CD4-positive, alpha-beta T cell (primary cell): Measurements from ENCODE around the gene THADA. TPM values are rescaled to one million over a fixed set of nuclear protein-coding genes. Genes with fewer than 3 reads are reported as not detected.

Experiments used
- ATAC-seq: fragments of 200-7000 bp; cut with Tn5 transposase; one replicate; pipeline ENCODE4 v1.10.0; 2022; ENCODE audit warnings: mild to moderate bottlenecking; ENCODE audit not compliant: poor library complexity
- CTCF ChIA-PET: fragments of 350-600 bp; sonication (Branson Sonifier 250); formaldehyde crosslinking; loops from one replicate; lab custom pipeline; 2021; ENCODE audit warnings: antibody characterized with exemption, inconsistent platforms; lab: Charles Lee
- POLR2A ChIA-PET: fragments of 350-600 bp; sonication (Branson Sonifier 250); formaldehyde crosslinking; loops from one replicate; lab custom pipeline; 2021; ENCODE audit warnings: antibody characterized with exemption, inconsistent platforms; lab: Charles Lee
- DNase-seq, 14 experiments: peaks; one replicate each; pipeline ENCODE4 v3.0.0-alpha.2; 2013 to 2020; ENCODE audit warnings: mixed read lengths in 2 of 14
- H3K27ac ChIP-seq, 2 donors: one replicate each; pipeline versions ENCODE4 v1.5.1 to v1.7.0; 2013; ENCODE audit warnings: low read length in 2 of 2, low read depth in 1 of 2, mild to moderate bottlenecking in 1 of 2
- H3K27me3 ChIP-seq, 2 experiments: 1 replicate in 1 of 2; 2 replicates in 1 of 2; pipeline versions ENCODE4 v1.6.1 to v1.7.0; 2013; ENCODE audit warnings: low read length in 2 of 2, control low read depth in 1 of 2, mild to moderate bottlenecking in 1 of 2, moderate library complexity in 1 of 2; ENCODE audit not compliant: insufficient read depth in 2 of 2, control insufficient read depth in 1 of 2
- H3K36me3 ChIP-seq: one replicate; pipeline ENCODE4 v1.6.1; 2013; ENCODE audit warnings: low read length, control low read depth; ENCODE audit not compliant: insufficient read depth
- H3K4me1 ChIP-seq: one replicate; pipeline ENCODE4 v1.6.1; 2013; ENCODE audit warnings: low read length, control low read depth; ENCODE audit not compliant: insufficient read depth
- H3K4me3 ChIP-seq: one replicate; pipeline ENCODE4 v1.5.1; 2013; ENCODE audit warnings: mild to moderate bottlenecking, low read length, moderate library complexity
- H3K9me3 ChIP-seq, 2 experiments: 1 replicate in 1 of 2; 2 replicates in 1 of 2; pipeline versions ENCODE4 v1.6.1 to v1.7.0; 2013; ENCODE audit warnings: low read length in 2 of 2, mild to moderate bottlenecking in 2 of 2, control low read depth in 1 of 2, moderate library complexity in 1 of 2; ENCODE audit not compliant: control insufficient read depth in 1 of 2, insufficient read depth in 1 of 2
- H3K27ac Mint-ChIP-seq: one replicate; pipeline ENCODE4 v1.8.0; 2020; ENCODE audit warnings: mixed read lengths
- H3K27me3 Mint-ChIP-seq: one replicate; pipeline ENCODE4 v1.8.0; 2021; ENCODE audit warnings: mixed read lengths
- H3K36me3 Mint-ChIP-seq: one replicate; pipeline ENCODE4 v1.8.0; 2021; ENCODE audit warnings: low read depth, mixed read lengths
- H3K4me1 Mint-ChIP-seq: one replicate; pipeline ENCODE4 v1.8.0; 2021; ENCODE audit warnings: low read depth, mixed read lengths
- H3K4me3 Mint-ChIP-seq: one replicate; pipeline ENCODE4 v1.8.0; 2020; ENCODE audit warnings: mild to moderate bottlenecking, mixed read lengths
- H3K9me3 Mint-ChIP-seq: one replicate; pipeline ENCODE4 v1.8.0; 2020; ENCODE audit warnings: mixed read lengths
- intact Hi-C, 2 experiments: fragments of 100-400 bp; cut with DNase I in 1 of 2; cut with micrococcal nuclease in 1 of 2; formaldehyde crosslinking; loops; one replicate each; pipeline versions ENCODE4 v1.15.1 to v1.9.0; 2023 to 2025; cut with DNase I, micrococcal nuclease
- total RNA-seq, 174 experiments: library from RNA in 2 of 174; stranded (reverse) in 2 of 174; gene quantifications; one replicate each; pipeline ENCODE4 v1.2.3 and lab custom pipeline; 2021 to 2026
- TF ChIP-seq, protein P1 (sequence below): fragments of 200-600 bp; IDR thresholded peaks from one replicate; pipeline ENCODE4 v1.8.0; 2022; ENCODE audit warnings: antibody characterized with exemption, mild to moderate bottlenecking

THADA gene
- total RNA-seq, 2 experiments from 2014 or later: 29.3 to 32.9 TPM

DNA sequence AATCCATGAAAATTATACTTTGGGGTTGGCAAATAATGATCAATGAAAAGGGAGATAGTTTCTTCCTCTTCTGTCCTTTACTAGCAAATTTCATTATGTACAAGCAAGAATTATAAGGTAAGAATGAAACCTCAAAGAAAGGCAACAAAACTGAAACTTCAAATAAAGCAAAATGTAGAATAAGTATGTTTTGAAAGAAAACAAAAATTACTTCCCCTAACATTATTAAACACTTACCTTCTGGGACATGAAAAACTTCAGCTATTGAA lies 29.4 kb downstream of the THADA start:
- Mint-ChIP-seq H3K4me3 (no peak overlapping the region), H3K9me3 (no peaks in the 10 kb centered on the region), H3K4me1 (peaks cover 30% of the 10 kb centered on the region), H3K27ac (no peak overlapping the region), H3K36me3 (peaks cover 82% of the 10 kb centered on the region), H3K27me3 (no peaks in the 10 kb centered on the region)
- TF ChIP-seq, protein P1, sequence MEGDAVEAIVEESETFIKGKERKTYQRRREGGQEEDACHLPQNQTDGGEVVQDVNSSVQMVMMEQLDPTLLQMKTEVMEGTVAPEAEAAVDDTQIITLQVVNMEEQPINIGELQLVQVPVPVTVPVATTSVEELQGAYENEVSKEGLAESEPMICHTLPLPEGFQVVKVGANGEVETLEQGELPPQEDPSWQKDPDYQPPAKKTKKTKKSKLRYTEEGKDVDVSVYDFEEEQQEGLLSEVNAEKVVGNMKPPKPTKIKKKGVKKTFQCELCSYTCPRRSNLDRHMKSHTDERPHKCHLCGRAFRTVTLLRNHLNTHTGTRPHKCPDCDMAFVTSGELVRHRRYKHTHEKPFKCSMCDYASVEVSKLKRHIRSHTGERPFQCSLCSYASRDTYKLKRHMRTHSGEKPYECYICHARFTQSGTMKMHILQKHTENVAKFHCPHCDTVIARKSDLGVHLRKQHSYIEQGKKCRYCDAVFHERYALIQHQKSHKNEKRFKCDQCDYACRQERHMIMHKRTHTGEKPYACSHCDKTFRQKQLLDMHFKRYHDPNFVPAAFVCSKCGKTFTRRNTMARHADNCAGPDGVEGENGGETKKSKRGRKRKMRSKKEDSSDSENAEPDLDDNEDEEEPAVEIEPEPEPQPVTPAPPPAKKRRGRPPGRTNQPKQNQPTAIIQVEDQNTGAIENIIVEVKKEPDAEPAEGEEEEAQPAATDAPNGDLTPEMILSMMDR: no peak
- Histone ChIP-seq H3K27me3 (no peaks in the 10 kb centered on the region), H3K9me3 (no peaks in the 10 kb centered on the region), H3K27ac (no peak overlapping the region), H3K4me3 (no peak overlapping the region), H3K4me1 (peaks cover 4% of the 10 kb centered on the region), H3K36me3 (peaks cover 28% of the 10 kb centered on the region)
- DNase-seq: no peak
- POLR2A ChIA-PET: no interaction called here
- no peak for ATAC-seq
- intact Hi-C loops: no loop called here
- CTCF ChIA-PET: interaction anchor here (1.0 to 3.7 kb wide), 3 partner anchors 10 to 738 kb away, joined by 3 to 14 read pairs (median 3); no protein-coding TSS in a partner anchor

DNA sequence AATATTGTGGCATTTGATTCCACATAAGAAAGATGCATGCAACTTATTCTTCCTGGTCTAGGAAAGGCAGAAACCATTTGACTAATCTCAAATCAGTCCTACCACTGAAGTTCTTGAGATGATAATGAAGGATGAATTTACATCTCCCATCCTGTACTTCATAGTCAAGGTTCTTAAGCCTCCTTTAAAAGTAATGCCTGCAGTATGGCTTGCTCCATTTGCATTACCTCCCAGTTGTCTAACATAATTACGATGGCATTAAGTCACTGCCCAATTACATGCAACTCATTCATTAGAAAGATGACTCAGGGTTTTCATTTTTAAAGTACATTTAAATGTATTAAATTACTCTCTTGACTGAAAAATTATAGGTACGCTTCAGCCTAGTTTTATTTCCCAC lies 32.2 kb downstream of the THADA start:
- TF ChIP-seq, protein P1: no peak
- no peak for ATAC-seq
- Histone ChIP-seq H3K4me3 (no peak overlapping the region), H3K9me3 (no peaks in the 10 kb centered on the region), H3K27ac (no peak overlapping the region), H3K27me3 (no peaks in the 10 kb centered on the region), H3K4me1 (peaks cover 13% of the 10 kb centered on the region), H3K36me3 (peaks cover 19% of the 10 kb centered on the region)
- Mint-ChIP-seq H3K4me3 (no peak overlapping the region), H3K27me3 (no peaks in the 10 kb centered on the region), H3K36me3 (peaks cover 81% of the 10 kb centered on the region), H3K4me1 (peaks cover 45% of the 10 kb centered on the region), H3K9me3 (no peaks in the 10 kb centered on the region), H3K27ac (no peak overlapping the region)
- POLR2A ChIA-PET: no interaction called here
- CTCF ChIA-PET: interaction anchor here (2.0 kb wide), 1 partner anchor 13 kb away, joined by 7 read pairs; no protein-coding TSS in a partner anchor
- no peak for DNase-seq
- intact Hi-C loops: no loop called here

DNA sequence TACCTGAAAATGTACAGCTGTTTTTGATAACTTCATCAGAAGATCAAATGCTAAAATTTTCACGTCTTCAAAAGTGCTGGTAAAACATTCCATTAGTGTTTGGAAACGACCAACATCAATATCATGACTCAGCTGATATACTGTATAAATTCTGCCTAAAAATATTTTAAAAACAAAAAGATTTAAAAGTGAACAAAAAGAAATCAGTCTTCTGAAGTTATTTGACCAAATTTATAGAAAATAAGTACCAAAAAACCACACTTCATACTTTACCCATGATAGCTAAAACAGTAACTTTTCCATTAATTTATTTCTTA lies 35.6 kb downstream of the THADA start:
- H3K27me3 Mint-ChIP-seq: no peaks in the 10 kb centered on the region
- no peak overlapping the region for H3K27ac ChIP-seq
- no peak overlapping the region for H3K4me3 Mint-ChIP-seq
- H3K4me3 ChIP-seq: no peak overlapping the region
- H3K36me3 Mint-ChIP-seq: peaks cover 77% of the 10 kb centered on the region
- peaks cover 8% of the 10 kb centered on the region for H3K4me1 ChIP-seq
- peak overlapping the region; percentile 67 for H3K27ac Mint-ChIP-seq
- H3K9me3 Mint-ChIP-seq: no peaks in the 10 kb centered on the region
- CTCF ChIA-PET: interaction anchor here (1.4 kb wide), 2 partner anchors 10 to 34 kb away, joined by 3 to 7 read pairs; no protein-coding TSS in a partner anchor
- no peaks in the 10 kb centered on the region for H3K27me3 ChIP-seq
- no peaks in the 10 kb centered on the region for H3K9me3 ChIP-seq
- no peak for ATAC-seq
- TF ChIP-seq, protein P1: no peak
- POLR2A ChIA-PET: no interaction called here
- intact Hi-C loops: no loop called here
- peaks cover 45% of the 10 kb centered on the region for H3K36me3 ChIP-seq
- H3K4me1 Mint-ChIP-seq: peaks cover 30% of the 10 kb centered on the region
- DNase-seq: no peak
